HG02678 (cell line): ENCODE results near the gene CCDC85A.
"Not testable (repeated sequence)": the region's sequence is repeated elsewhere in the genome, so short reads cannot be mapped to it uniquely, and the experiment has no call there.

Experiments used
- ATAC-seq: cut with Tn5 transposase; IDR thresholded peaks from one replicate; pipeline ENCODE4 v1.9.1; 2021; ENCODE audit warnings: mild to moderate bottlenecking, moderate library complexity; ENCODE audit not compliant: unreplicated experiment

CCDC85A gene

GRCh38 chr2:56183643-56184499, at the start of gene CCDC85A:
TSS of gene CCDC85A (plus strand) at chr2:56183990. CDS start at chr2:56184625, 635 bp downstream.
- peak; percentile 97 for ATAC-seq

GRCh38 chr2:56134861-56135260, 48.9 kb upstream of the CCDC85A start:
- no peak for ATAC-seq

GRCh38 chr2:56142497-56143061, 41.2 kb upstream of the CCDC85A start:
- not testable (repeated sequence) for ATAC-seq

GRCh38 chr2:56147907-56148306, 35.9 kb upstream of the CCDC85A start:
- ATAC-seq, result no peak

GRCh38 chr2:56148825-56149224, 35.0 kb upstream of the CCDC85A start:
- no peak for ATAC-seq

GRCh38 chr2:56151841-56152240, 31.9 kb upstream of the CCDC85A start:
- ATAC-seq, result no peak

GRCh38 chr2:56155188-56155587, 28.6 kb upstream of the CCDC85A start:
- ATAC-seq, result no peak

- not testable (repeated sequence) for ATAC-seq
Measured at GRCh38 chr2:56159875-56160274, 23.9 kb upstream of the CCDC85A start.

- no peak for ATAC-seq
Measured at GRCh38 chr2:56167616-56168562, 15.9 kb upstream of the CCDC85A start.

GRCh38 chr2:56169521-56169920, 14.3 kb upstream of the CCDC85A start:
- ATAC-seq, result no peak

GRCh38 chr2:56170504-56170903, 13.3 kb upstream of the CCDC85A start:
- ATAC-seq, result no peak

- ATAC-seq, result no peak
Measured at GRCh38 chr2:56170988-56171387, 12.8 kb upstream of the CCDC85A start.

- ATAC-seq, result no peak
Measured at GRCh38 chr2:56175779-56176178, 8.0 kb upstream of the CCDC85A start.

- ATAC-seq, result peak; percentile 62
Measured at GRCh38 chr2:56177420-56178220, 6.2 kb upstream of the CCDC85A start.

- no peak for ATAC-seq
Measured at GRCh38 chr2:56179931-56180330, 3.9 kb upstream of the CCDC85A start.

GRCh38 chr2:56182420-56182819, 1.4 kb upstream of the CCDC85A start:
- ATAC-seq, result no peak

GRCh38 chr2:56184500-56185011, 766 bp downstream of the CCDC85A start:
- ATAC-seq, result no peak

GRCh38 chr2:56185101-56185581, 1.4 kb downstream of the CCDC85A start:
- ATAC-seq, result no peak

- ATAC-seq, result no peak
Measured at GRCh38 chr2:56185582-56186046, 1.8 kb downstream of the CCDC85A start.

GRCh38 chr2:56191617-56192016, 7.8 kb downstream of the CCDC85A start:
- ATAC-seq, result no peak
